ENCODE data around the gene SSBP3. TPM values are rescaled to one million over a fixed set of nuclear protein-coding genes. Genes with fewer than 3 reads are reported as not detected.

The SSBP3 gene
- total RNA-seq (2011; cell fraction: chromatin; rRNA removed; ENCODE audit: low replicate concordance), result 55.7 and 82.4 TPM in 2 replicates
- total RNA-seq (2011; cell fraction: nucleolus; rRNA removed), result 34.6 and 49.5 TPM in 2 replicates
- total RNA-seq (2011; cell fraction: nucleoplasm; rRNA removed), result 48.8 and 81.9 TPM in 2 replicates
- total RNA-seq (2014; rRNA removed) (23.8 and 36.9 TPM in 2 replicates), total RNA-seq (2014; rRNA removed; fragmentation: Illumina TruSeq; extraction: Trizol) (33.8 and 44.0 TPM in 2 replicates), total RNA-seq (2015; rRNA removed; fragmentation: Illumina TruSeq; extraction: Trizol) (39.8 and 45.1 TPM in 2 replicates), total RNA-seq (2021) (102 and 106 TPM in 2 replicates), polyA plus RNA-seq (2011; rRNA removed) (17.6 and 43.9 TPM in 2 replicates), polyA plus RNA-seq (2014; fragmentation: Illumina TruSeq; extraction: Trizol) (107 and 108 TPM in 2 replicates), polyA plus RNA-seq (2014; fragmentation: Nextera tagmentation; extraction: Ambion mirVana) (1 to 10 TPM; 8.7 TPM), polyA plus RNA-seq (2014; rRNA removed) (51.4 and 68.8 TPM in 2 replicates), polyA minus RNA-seq (2011; rRNA and poly(A)+ RNA removed) (13.2 and 17.4 TPM in 2 replicates), Bru-seq, nascent RNA (percentile 87 among the genes with signal in this experiment), BruChase-seq, experiment 1, labeled RNA remaining after a 2-hour chase (percentile 80 among the genes with signal in this experiment), BruChase-seq, experiment 2, labeled RNA remaining after a 6-hour chase (percentile 78 among the genes with signal in this experiment)
- 18.4 and 40.7 TPM in 2 replicates for polyA plus RNA-seq (2011; cell fraction: cytosol; rRNA removed)
- 39.0 and 40.4 TPM in 2 replicates for polyA plus RNA-seq (2011; cell fraction: nucleus; rRNA removed)
- 79.9 and 107 TPM in 2 replicates for polyA plus RNA-seq (2012)
- 21.6 and 33.8 TPM in 2 replicates for polyA minus RNA-seq (2011; cell fraction: cytosol; rRNA and poly(A)+ RNA removed)
- 9.7 and 14.1 TPM in 2 replicates for polyA minus RNA-seq (2011; cell fraction: nucleus; rRNA and poly(A)+ RNA removed)
- long read RNA-seq, experiment 1, transcript SSBP3-203 (17 exons, 1,578 nt), result major isoform, 38 of 269 reads
- long read RNA-seq, experiment 1, transcript SSBP3-204 (18 exons, 2,077 nt), result minor isoform, 5 of 269 reads
- long read RNA-seq, experiment 1, partial matches to known transcripts, result 41 of 269 reads
- long read RNA-seq, experiment 1, other reads (novel, unspliced or antisense), result 185 of 269 reads
- long read RNA-seq, experiment 2, transcript SSBP3-203 (17 exons, 1,578 nt), result major isoform, 24 of 97 reads
- long read RNA-seq, experiment 2, partial matches to known transcripts, result 7 of 97 reads
- long read RNA-seq, experiment 2, other reads (novel, unspliced or antisense), result 63 of 97 reads
- long read RNA-seq, experiment 3, partial matches to known transcripts, result 3 of 6 reads
- long read RNA-seq, experiment 3, other reads (novel, unspliced or antisense), result 3 of 6 reads

- peaks cover 64 to 70% of the 10 kb centered on the region in 2 experiments for H3K4me1 ChIP-seq (replicated peaks in 1 of 2; ENCODE audit: control insufficient read depth in 2 of 2, insufficient read depth in 2 of 2, low read length in 2 of 2)
- no peaks in the 10 kb centered on the region for H3K9me3 ChIP-seq (replicated peaks; ENCODE audit: control insufficient read depth, insufficient read depth, low read depth, low read length)
- CTCF ChIA-PET (ENCODE audit: low intra/inter-chr PET ratio), result interaction anchor here (0.6 to 5.0 kb wide), 3 partner anchors 41 to 123 kb away, joined by 4 to 34 read pairs (median 4); no protein-coding TSS in a partner anchor
- H3K4me2 ChIP-seq (ENCODE audit: insufficient read depth, low read length), result peak within 1 kb of the TSS; percentile 86
- peaks cover 28% of the 10 kb centered on the region for H3K36me3 ChIP-seq (ENCODE audit: control insufficient read depth, insufficient read depth, low read length)
- POLR2A ChIA-PET, result interaction anchor here (0.6 to 2.3 kb wide), 12 partner anchors 10 to 207 kb away, joined by 3 to 24 read pairs (median 4); partner anchors contain the start of genes CYB5RL and MRPL37
- peaks cover 42% of the 10 kb centered on the region for H3K79me2 ChIP-seq (ENCODE audit: control insufficient read depth, insufficient read depth, low read length)
- under 1% methylated on average over 34 of the region's 100 CpGs for WGBS (ENCODE audit: insufficient coverage, low coverage, missing lambda C conversion rate)
- peak within 1 kb of the TSS; percentile 84 for H2AFZ ChIP-seq (ENCODE audit: low read depth, low read length)
- ATAC-seq (peak; percentile 88), DNase-seq (ENCODE audit: extremely low read depth in 1 of 4, low spot score in 3 of 4) (peak; percentile 97 to 99 (median 97)), FAIRE-seq (no peak)
- intact Hi-C loops (cut with micrococcal nuclease), result loop anchor here (1.0 to 2.0 kb wide), 5 partner anchors 50 to 285 kb away; no protein-coding TSS in a partner anchor
- no peaks in the 10 kb centered on the region for H3K9me1 ChIP-seq (ENCODE audit: control insufficient read depth, insufficient read depth, low read length)
- peaks cover 22% of the 10 kb centered on the region for H4K20me1 ChIP-seq (replicated peaks; ENCODE audit: control insufficient read depth, insufficient read depth, low read length)
- no TSS peak for BruUV-seq (replicated peaks)
- in situ Hi-C loops (cut with MboI), result loop anchor here (5.0 kb wide), 1 partner anchor 81 kb away; no protein-coding TSS in a partner anchor
- H3K4me3 ChIP-seq, result peak within 1 kb of the TSS; percentile 73
- H3K9ac ChIP-seq (ENCODE audit: insufficient read depth in 1 of 2, low read depth in 2 of 2, low read length in 2 of 2), result peak within 1 kb of the TSS; percentile 84 to 91
- H3K27me3 ChIP-seq (ENCODE audit: control insufficient read depth in 2 of 2, insufficient read depth in 2 of 2, low read length in 2 of 2), result no peaks in the 10 kb centered on the region
- peak within 1 kb of the TSS; percentile 97 for H3K27ac ChIP-seq (ENCODE audit: extremely low read depth, low read depth, low read length)
- TF ChIP-seq NR4A1 (CRISPR knock-in tag; IDR thresholded peaks at IDR 0.05) (no peak), NR4A1 (tag; IDR thresholded peaks at IDR 0.05) (0 out of 2 replicates have a peak, but pooled peaks have one; percentile 23), ZNF766 (CRISPR knock-in tag; conservative IDR thresholded peaks at IDR 0.05) (no peak), ZBTB2 (IDR thresholded peaks at IDR 0.05) (0 out of 2 replicates have a peak, but pooled peaks have one; percentile 35), KDM1A (IDR thresholded peaks at IDR 0.05) (no peak), MAZ (CRISPR knock-in tag; conservative IDR thresholded peaks at IDR 0.05 in 1 of 2, IDR thresholded peaks at IDR 0.05 in 1 of 2) (peak; percentile 70 to 97), TFE3 (CRISPR knock-in tag; IDR thresholded peaks at IDR 0.05) (no peak), ZNF79 (CRISPR knock-in tag; IDR thresholded peaks at IDR 0.05; ENCODE audit: low read depth) (no peak), FOXM1 (IDR thresholded peaks at IDR 0.05; ENCODE audit: low read depth) (no peak), FOXM1 (CRISPR knock-in tag; IDR thresholded peaks at IDR 0.05; ENCODE audit: low read depth) (0 out of 2 replicates have a peak, but pooled peaks have one; percentile 62)
Measured at GRCh38 chr1:54406339-54407153, at the start of gene SSBP3. SSBP3 (minus strand) TSS chr1:54406394.
